ENCODE data around the gene PARP8.
A peak's percentile ranks its signal among the peaks of the same experiment; 100 is the strongest.
"Not testable (repeated sequence)": the region's sequence is repeated elsewhere in the genome, so short reads cannot be mapped to it uniquely, and the experiment has no call there.

The PARP8 gene

DNA sequence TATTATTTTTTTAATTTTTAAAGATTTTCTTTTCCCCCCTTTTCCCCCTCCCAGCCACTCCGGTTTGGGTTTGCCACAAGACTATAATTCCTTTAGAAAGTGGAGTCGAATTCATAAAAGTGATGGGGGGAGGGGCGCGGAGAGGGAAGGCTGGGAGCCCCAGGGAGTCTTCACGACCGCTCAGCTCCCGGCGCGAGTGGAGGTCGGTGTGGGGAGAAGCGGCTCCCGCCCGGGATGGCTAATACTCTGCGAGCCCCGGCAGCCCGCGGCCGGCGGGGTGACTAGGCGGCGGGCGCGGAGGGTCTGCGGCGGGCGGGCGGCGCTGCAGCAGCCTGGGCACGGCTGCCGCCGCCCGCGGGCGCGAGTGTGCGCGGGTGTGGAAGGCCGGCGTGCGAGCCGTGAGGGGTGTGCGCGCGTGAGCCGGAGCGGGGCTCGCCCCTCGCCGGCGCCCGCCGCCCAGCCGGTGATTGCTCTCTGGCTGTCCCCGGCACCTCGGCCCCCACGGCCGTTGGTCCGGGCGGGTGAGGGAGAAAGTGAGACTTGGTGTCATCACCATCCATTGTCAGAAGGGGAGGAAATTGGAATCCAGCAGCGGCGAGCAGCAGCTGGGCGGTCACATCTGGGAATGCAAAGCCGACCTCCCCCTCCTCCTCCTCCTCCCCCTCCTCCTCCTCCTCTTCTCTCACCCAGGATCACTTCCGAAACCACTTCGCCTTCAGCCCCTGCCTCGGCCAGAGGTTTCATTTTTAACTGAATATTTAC lies at the start of gene PARP8:
PARP8 (plus strand) TSS at position 377 of the 762 bp plus-strand sequence. CDS start 459 bp downstream, outside the sequence.
- peaks cover 2 to 11% of the 10 kb centered on the region in 2 donors for H3K4me1 ChIP-seq (ENCODE audit: control insufficient read depth in 2 of 2, insufficient read depth in 2 of 2, low read length in 2 of 2)
- H3K4me3 ChIP-seq (ENCODE audit: low read length in 2 of 2): peak within 1 kb of the TSS; percentile 87 to 93
- no peaks in the 10 kb centered on the region for H3K9me3 ChIP-seq (ENCODE audit: control insufficient read depth in 2 of 2, low read length in 2 of 2)
- H3K9ac ChIP-seq (ENCODE audit: low read depth in 1 of 2, low read length in 2 of 2): peak within 1 kb of the TSS; percentile 70 to 91
- no peaks in the 10 kb centered on the region for H3K27me3 ChIP-seq (ENCODE audit: control insufficient read depth in 2 of 2, insufficient read depth in 2 of 2, low read length in 2 of 2)
- no peaks in the 10 kb centered on the region for H3K36me3 ChIP-seq (ENCODE audit: control insufficient read depth in 2 of 2, insufficient read depth in 2 of 2, low read length in 2 of 2)
- peak within 1 kb of the TSS; percentile 89 for H3K27ac ChIP-seq (ENCODE audit: low read depth in 2 of 2, low read length in 2 of 2)

- H3K4me3 ChIP-seq (ENCODE audit: low read length in 2 of 2): no peak overlapping the region
- no peaks in the 10 kb centered on the region for H3K9me3 ChIP-seq (ENCODE audit: control insufficient read depth in 2 of 2, low read length in 2 of 2)
- H3K27ac ChIP-seq (ENCODE audit: low read depth in 2 of 2, low read length in 2 of 2): no peak overlapping the region
- H3K4me1 ChIP-seq (ENCODE audit: control insufficient read depth in 2 of 2, insufficient read depth in 2 of 2, low read length in 2 of 2): no peaks in the 10 kb centered on the region
- no peaks in the 10 kb centered on the region for H3K27me3 ChIP-seq (ENCODE audit: control insufficient read depth in 2 of 2, insufficient read depth in 2 of 2, low read length in 2 of 2)
- H3K36me3 ChIP-seq (ENCODE audit: control insufficient read depth in 2 of 2, insufficient read depth in 2 of 2, low read length in 2 of 2): no peaks in the 10 kb centered on the region
- no peak overlapping the region for H3K9ac ChIP-seq (ENCODE audit: low read depth in 1 of 2, low read length in 2 of 2)
Measured at GRCh38 chr5:50623666-50624065, 42.8 kb upstream of the PARP8 start.

- not testable (repeated sequence) for H3K9me3 ChIP-seq (ENCODE audit: control insufficient read depth in 2 of 2, low read length in 2 of 2); H3K4me3 ChIP-seq (ENCODE audit: low read length in 2 of 2); H3K36me3 ChIP-seq (ENCODE audit: control insufficient read depth in 2 of 2, insufficient read depth in 2 of 2, low read length in 2 of 2); H3K4me1 ChIP-seq (ENCODE audit: control insufficient read depth in 2 of 2, insufficient read depth in 2 of 2, low read length in 2 of 2); H3K9ac ChIP-seq (ENCODE audit: low read depth in 1 of 2, low read length in 2 of 2); H3K27ac ChIP-seq (ENCODE audit: low read depth in 2 of 2, low read length in 2 of 2); H3K27me3 ChIP-seq (ENCODE audit: control insufficient read depth in 2 of 2, insufficient read depth in 2 of 2, low read length in 2 of 2)
Measured at GRCh38 chr5:50634866-50635265, 31.6 kb upstream of the PARP8 start.

DNA sequence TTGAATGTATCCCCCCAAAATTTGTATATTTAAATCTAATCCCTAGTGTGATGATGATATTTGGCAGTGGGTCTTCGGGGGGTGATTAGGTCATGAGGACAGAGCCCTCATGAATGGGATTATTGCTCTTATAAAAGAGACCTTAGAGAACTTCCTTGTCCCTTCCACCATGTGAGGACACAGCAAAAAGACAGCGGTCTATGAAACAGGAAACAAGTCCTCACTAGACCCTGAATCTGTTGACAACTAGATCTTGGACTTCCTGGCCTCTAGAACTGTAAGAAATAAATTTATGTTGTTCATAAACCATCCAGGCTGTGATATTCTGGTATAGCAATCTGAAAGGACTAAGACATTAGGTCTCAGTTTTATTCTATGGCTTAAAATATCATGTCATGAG lies 28.9 kb upstream of the PARP8 start:
- H3K4me3 ChIP-seq (ENCODE audit: low read length in 2 of 2); H3K36me3 ChIP-seq (ENCODE audit: control insufficient read depth in 2 of 2, insufficient read depth in 2 of 2, low read length in 2 of 2); H3K27me3 ChIP-seq (ENCODE audit: control insufficient read depth in 2 of 2, insufficient read depth in 2 of 2, low read length in 2 of 2); H3K9me3 ChIP-seq (ENCODE audit: control insufficient read depth in 2 of 2, low read length in 2 of 2); H3K4me1 ChIP-seq (ENCODE audit: control insufficient read depth in 2 of 2, insufficient read depth in 2 of 2, low read length in 2 of 2); H3K27ac ChIP-seq (ENCODE audit: low read depth in 2 of 2, low read length in 2 of 2); H3K9ac ChIP-seq (ENCODE audit: low read depth in 1 of 2, low read length in 2 of 2): not testable (repeated sequence)

GRCh38 chr5:50646591-50646990 lies 19.8 kb upstream of the PARP8 start:
- Histone ChIP-seq H3K27me3 (ENCODE audit: control insufficient read depth in 2 of 2, insufficient read depth in 2 of 2, low read length in 2 of 2) (no peaks in the 10 kb centered on the region), H3K27ac (ENCODE audit: low read depth in 2 of 2, low read length in 2 of 2) (no peak overlapping the region), H3K4me1 (ENCODE audit: control insufficient read depth in 2 of 2, insufficient read depth in 2 of 2, low read length in 2 of 2) (no peaks in the 10 kb centered on the region), H3K4me3 (ENCODE audit: low read length in 2 of 2) (no peak overlapping the region), H3K9ac (ENCODE audit: low read depth in 1 of 2, low read length in 2 of 2) (no peak overlapping the region), H3K9me3 (ENCODE audit: control insufficient read depth in 2 of 2, low read length in 2 of 2) (no peaks in the 10 kb centered on the region), H3K36me3 (ENCODE audit: control insufficient read depth in 2 of 2, insufficient read depth in 2 of 2, low read length in 2 of 2) (no peaks in the 10 kb centered on the region)

DNA sequence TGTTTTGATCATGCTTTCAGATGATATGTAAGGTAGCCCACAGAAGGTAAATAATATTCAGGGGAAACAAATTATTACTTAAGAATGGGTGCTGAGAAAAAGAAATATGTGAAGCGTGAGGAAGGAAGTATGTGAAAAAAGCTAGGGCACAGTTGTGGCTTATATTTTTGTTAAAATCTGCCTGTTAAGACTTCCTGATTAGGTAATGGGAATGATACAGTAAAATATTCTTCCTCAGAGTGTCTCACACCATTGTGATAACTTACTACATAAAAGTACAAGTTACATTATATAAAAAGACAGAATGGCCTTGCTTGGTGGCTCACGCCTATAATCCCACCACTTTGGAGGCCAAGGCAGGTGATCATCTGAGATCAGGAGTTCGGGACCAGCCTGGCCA lies 18.7 kb upstream of the PARP8 start:
- Histone ChIP-seq H3K4me3 (ENCODE audit: low read length in 2 of 2) (no peak overlapping the region), H3K9me3 (ENCODE audit: control insufficient read depth in 2 of 2, low read length in 2 of 2) (no peaks in the 10 kb centered on the region), H3K4me1 (ENCODE audit: control insufficient read depth in 2 of 2, insufficient read depth in 2 of 2, low read length in 2 of 2) (peaks cover 0 to 4% of the 10 kb centered on the region in 2 donors), H3K27me3 (ENCODE audit: control insufficient read depth in 2 of 2, insufficient read depth in 2 of 2, low read length in 2 of 2) (no peaks in the 10 kb centered on the region), H3K9ac (ENCODE audit: low read depth in 1 of 2, low read length in 2 of 2) (no peak overlapping the region), H3K36me3 (ENCODE audit: control insufficient read depth in 2 of 2, insufficient read depth in 2 of 2, low read length in 2 of 2) (no peaks in the 10 kb centered on the region), H3K27ac (ENCODE audit: low read depth in 2 of 2, low read length in 2 of 2) (no peak overlapping the region)

DNA sequence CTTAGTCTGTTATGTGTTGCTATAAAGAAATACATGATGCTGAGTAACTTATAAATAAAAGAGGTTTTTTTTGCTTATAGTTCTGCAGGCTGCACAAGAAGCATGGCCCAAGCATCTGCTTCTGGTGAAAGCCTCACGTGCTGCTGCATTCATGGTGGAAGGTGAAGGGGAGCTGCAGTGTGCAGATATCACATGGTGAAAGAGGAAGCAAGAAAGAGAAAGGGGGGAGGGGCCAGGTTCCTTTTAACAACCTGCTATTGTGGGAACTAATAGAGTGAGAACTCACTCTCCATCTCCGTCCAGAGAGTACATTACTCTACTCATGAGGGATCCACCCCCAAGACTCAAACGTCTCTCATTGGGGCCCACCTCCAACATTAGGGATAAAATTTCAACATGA lies 12.5 kb upstream of the PARP8 start:
- no peak overlapping the region for H3K27ac ChIP-seq (ENCODE audit: low read depth in 2 of 2, low read length in 2 of 2)
- no peaks in the 10 kb centered on the region for H3K9me3 ChIP-seq (ENCODE audit: control insufficient read depth in 2 of 2, low read length in 2 of 2)
- peaks cover 0 to 15% of the 10 kb centered on the region in 2 donors for H3K4me1 ChIP-seq (ENCODE audit: control insufficient read depth in 2 of 2, insufficient read depth in 2 of 2, low read length in 2 of 2)
- no peak overlapping the region for H3K9ac ChIP-seq (ENCODE audit: low read depth in 1 of 2, low read length in 2 of 2)
- peaks cover 0 to 5% of the 10 kb centered on the region in 2 donors for H3K27me3 ChIP-seq (ENCODE audit: control insufficient read depth in 2 of 2, insufficient read depth in 2 of 2, low read length in 2 of 2)
- H3K4me3 ChIP-seq (ENCODE audit: low read length in 2 of 2): no peak overlapping the region
- H3K36me3 ChIP-seq (ENCODE audit: control insufficient read depth in 2 of 2, insufficient read depth in 2 of 2, low read length in 2 of 2): no peaks in the 10 kb centered on the region

- no peak overlapping the region for H3K4me3 ChIP-seq (ENCODE audit: low read length in 2 of 2)
- no peak overlapping the region for H3K27ac ChIP-seq (ENCODE audit: low read depth in 2 of 2, low read length in 2 of 2)
- peaks cover 0 to 5% of the 10 kb centered on the region in 2 donors for H3K27me3 ChIP-seq (ENCODE audit: control insufficient read depth in 2 of 2, insufficient read depth in 2 of 2, low read length in 2 of 2)
- no peaks in the 10 kb centered on the region for H3K9me3 ChIP-seq (ENCODE audit: control insufficient read depth in 2 of 2, low read length in 2 of 2)
- H3K36me3 ChIP-seq (ENCODE audit: control insufficient read depth in 2 of 2, insufficient read depth in 2 of 2, low read length in 2 of 2): no peaks in the 10 kb centered on the region
- H3K9ac ChIP-seq (ENCODE audit: low read depth in 1 of 2, low read length in 2 of 2): no peak overlapping the region
- H3K4me1 ChIP-seq (ENCODE audit: control insufficient read depth in 2 of 2, insufficient read depth in 2 of 2, low read length in 2 of 2): peaks cover 0 to 15% of the 10 kb centered on the region in 2 donors
Measured at GRCh38 chr5:50655067-50655809, 11.2 kb upstream of the PARP8 start.

- no peaks in the 10 kb centered on the region for H3K9me3 ChIP-seq (ENCODE audit: control insufficient read depth in 2 of 2, low read length in 2 of 2)
- no peak overlapping the region for H3K9ac ChIP-seq (ENCODE audit: low read depth in 1 of 2, low read length in 2 of 2)
- no peak overlapping the region for H3K27ac ChIP-seq (ENCODE audit: low read depth in 2 of 2, low read length in 2 of 2)
- peaks cover 0 to 15% of the 10 kb centered on the region in 2 donors for H3K4me1 ChIP-seq (ENCODE audit: control insufficient read depth in 2 of 2, insufficient read depth in 2 of 2, low read length in 2 of 2)
- H3K27me3 ChIP-seq (ENCODE audit: control insufficient read depth in 2 of 2, insufficient read depth in 2 of 2, low read length in 2 of 2): peaks cover 0 to 5% of the 10 kb centered on the region in 2 donors
- no peaks in the 10 kb centered on the region for H3K36me3 ChIP-seq (ENCODE audit: control insufficient read depth in 2 of 2, insufficient read depth in 2 of 2, low read length in 2 of 2)
- no peak overlapping the region for H3K4me3 ChIP-seq (ENCODE audit: low read length in 2 of 2)
Measured at GRCh38 chr5:50655810-50656205, 10.6 kb upstream of the PARP8 start.

DNA sequence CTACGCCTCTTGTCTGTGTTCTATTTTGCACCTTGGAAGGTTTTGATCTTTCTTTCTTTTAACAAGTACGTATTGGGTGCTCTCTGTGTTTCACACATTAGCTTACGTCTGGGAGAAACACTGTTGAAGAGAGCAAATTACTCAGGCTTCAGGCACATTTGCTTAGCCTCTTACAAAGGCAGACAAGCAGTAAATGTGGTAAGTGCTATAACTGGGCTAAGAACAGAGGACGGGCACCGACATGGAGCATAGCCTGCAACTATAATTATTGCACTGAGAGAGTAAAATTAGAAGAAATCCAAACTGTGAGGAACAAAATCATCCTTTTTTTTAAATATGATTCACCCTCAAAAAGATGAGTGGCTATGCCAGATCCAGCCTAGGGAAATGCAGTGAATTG lies 9.4 kb upstream of the PARP8 start:
- Histone ChIP-seq H3K27me3 (ENCODE audit: control insufficient read depth in 2 of 2, insufficient read depth in 2 of 2, low read length in 2 of 2) (peaks cover 0 to 5% of the 10 kb centered on the region in 2 donors), H3K9ac (ENCODE audit: low read depth in 1 of 2, low read length in 2 of 2) (no peak overlapping the region), H3K9me3 (ENCODE audit: control insufficient read depth in 2 of 2, low read length in 2 of 2) (no peaks in the 10 kb centered on the region), H3K27ac (ENCODE audit: low read depth in 2 of 2, low read length in 2 of 2) (no peak overlapping the region), H3K4me3 (ENCODE audit: low read length in 2 of 2) (no peak overlapping the region), H3K36me3 (ENCODE audit: control insufficient read depth in 2 of 2, insufficient read depth in 2 of 2, low read length in 2 of 2) (no peaks in the 10 kb centered on the region), H3K4me1 (ENCODE audit: control insufficient read depth in 2 of 2, insufficient read depth in 2 of 2, low read length in 2 of 2) (peaks cover 0 to 14% of the 10 kb centered on the region in 2 donors)

Data from mucosa of rectum (tissue), 2 donors.